Measurements from ENCODE around the gene MTFP1. TPM values are rescaled to one million over a fixed set of nuclear protein-coding genes. Genes with fewer than 3 reads are reported as not detected.
A peak's percentile ranks its signal among the peaks of the same experiment; 100 is the strongest.

MTFP1 gene
- total and polyA plus RNA-seq, 9 of the 15 experiments (the other 6 are each of a cell fraction or from before 2014, with no cell fraction given) = 10.7 to 52.0 (median 30.1) TPM

GRCh38 chr22:30435674-30436126 lies 10.1 kb downstream of the MTFP1 start (continued):
- TF ChIP-seq ETV6 (IDR thresholded peaks at IDR 0.05; ENCODE audit: borderline replicate concordance in 1 of 2, low read depth in 2 of 2, low read length in 1 of 2) (peak; percentile 93 to 97), ETV6 (CRISPR knock-in tag; IDR thresholded peaks at IDR 0.05; ENCODE audit: borderline replicate concordance) (peak; percentile 92; the same call in 1 of the 2 replicates), THRA (IDR thresholded peaks at IDR 0.05) (no peak), NFIX (CRISPR knock-in tag; IDR thresholded peaks at IDR 0.05; ENCODE audit: low read depth) (no peak), ZNF146 (CRISPR knock-in tag; IDR thresholded peaks at IDR 0.05; ENCODE audit: unreplicated experiment) (no peak), ZNF395 (CRISPR knock-in tag; IDR thresholded peaks at IDR 0.05) (peak; percentile 26; the same call in 1 of the 2 replicates), ZBTB33 (CRISPR knock-in tag; IDR thresholded peaks at IDR 0.05) (peak; percentile 98; the same call in 1 of the 2 replicates), E2F4 (CRISPR knock-in tag; IDR thresholded peaks at IDR 0.05; ENCODE audit: low read depth) (no peak), DDX20 (tag; IDR thresholded peaks at IDR 0.05; ENCODE audit: low read depth) (no peak), THRB (CRISPR knock-in tag; conservative IDR thresholded peaks at IDR 0.05) (no peak), BRD4 (IDR thresholded peaks at IDR 0.05) (no peak), ETV1 (tag; conservative IDR thresholded peaks at IDR 0.05; ENCODE audit: low read depth) (peak; percentile 34; the same call in 1 of the 2 replicates), TCF3 (CRISPR knock-in tag; IDR thresholded peaks at IDR 0.05) (no peak), GATAD2A (IDR thresholded peaks at IDR 0.05) (no peak), ZNF639 (CRISPR knock-in tag; conservative IDR thresholded peaks at IDR 0.05 in 1 of 2, IDR thresholded peaks at IDR 0.05 in 1 of 2) (no peak), CC2D1A (IDR thresholded peaks at IDR 0.05) (peak; percentile 28; the same call in 1 of the 2 replicates)
